Kidney epithelial cell (primary cell): ENCODE data around the gene SPAG6. TPM values are rescaled to one million over a fixed set of nuclear protein-coding genes. Genes with fewer than 3 reads are reported as not detected.

Experiments used
- DNase-seq: peaks from one replicate; pipeline ENCODE4 v3.0.0-alpha.2; 2010; ENCODE audit warnings: low read depth
- H3K27me3 ChIP-seq: 2 replicates; pipeline ENCODE4 v1.6.0; 2011; ENCODE audit warnings: low read length; ENCODE audit not compliant: control insufficient read depth, insufficient read depth
- H3K36me3 ChIP-seq: 2 replicates; pipeline ENCODE4 v1.5.1; 2011; ENCODE audit warnings: low read length; ENCODE audit not compliant: control insufficient read depth, insufficient read depth
- H3K4me3 ChIP-seq: 2 replicates; pipeline ENCODE4 v1.5.1; 2011; ENCODE audit warnings: low read depth, mild to moderate bottlenecking, control low read depth, low read length
- CTCF ChIP-seq: IDR thresholded peaks from 2 replicates; pipeline ENCODE4 v1.5.1; 2011; ENCODE audit warnings: mild to moderate bottlenecking, moderate library complexity, low read length, control low read depth, inconsistent platforms; ENCODE audit not compliant: insufficient read depth, poor library complexity, severe bottlenecking
- total RNA-seq: library from RNA; depleted of rRNA; stranded (reverse); fragments of >200 nt; gene quantifications from 2 replicates; pipeline ENCODE4 v1.2.3, GENCODE V29; 2015

SPAG6 gene
- total RNA-seq, 1 donor from 2014 or later: 0.79 TPM

DNA sequence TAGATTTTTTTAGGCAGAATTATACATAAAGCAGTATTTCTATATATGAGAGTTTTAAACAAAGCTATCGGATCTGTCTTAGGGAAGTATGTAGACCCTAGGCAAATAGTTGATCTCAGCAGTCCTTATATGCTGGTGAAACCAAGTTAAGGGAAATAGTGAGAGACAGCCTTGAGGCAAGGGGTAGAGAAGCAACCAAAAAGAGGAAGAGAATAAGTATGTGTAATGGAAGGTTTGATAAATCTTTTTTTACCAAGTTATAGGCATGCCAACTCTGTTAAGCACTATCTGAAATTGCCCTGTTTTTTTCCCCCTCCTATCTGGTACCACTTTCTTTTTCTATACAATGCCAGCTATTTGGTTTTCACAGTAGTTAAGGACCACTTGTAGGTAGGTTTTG, 19.9 kb downstream of the SPAG6 start:
- Histone ChIP-seq H3K36me3 (no peaks in the 10 kb centered on the region), H3K4me3 (no peak overlapping the region), H3K27me3 (no peaks in the 10 kb centered on the region)
- DNase-seq: no peak
- TF ChIP-seq CTCF: no peak

DNA sequence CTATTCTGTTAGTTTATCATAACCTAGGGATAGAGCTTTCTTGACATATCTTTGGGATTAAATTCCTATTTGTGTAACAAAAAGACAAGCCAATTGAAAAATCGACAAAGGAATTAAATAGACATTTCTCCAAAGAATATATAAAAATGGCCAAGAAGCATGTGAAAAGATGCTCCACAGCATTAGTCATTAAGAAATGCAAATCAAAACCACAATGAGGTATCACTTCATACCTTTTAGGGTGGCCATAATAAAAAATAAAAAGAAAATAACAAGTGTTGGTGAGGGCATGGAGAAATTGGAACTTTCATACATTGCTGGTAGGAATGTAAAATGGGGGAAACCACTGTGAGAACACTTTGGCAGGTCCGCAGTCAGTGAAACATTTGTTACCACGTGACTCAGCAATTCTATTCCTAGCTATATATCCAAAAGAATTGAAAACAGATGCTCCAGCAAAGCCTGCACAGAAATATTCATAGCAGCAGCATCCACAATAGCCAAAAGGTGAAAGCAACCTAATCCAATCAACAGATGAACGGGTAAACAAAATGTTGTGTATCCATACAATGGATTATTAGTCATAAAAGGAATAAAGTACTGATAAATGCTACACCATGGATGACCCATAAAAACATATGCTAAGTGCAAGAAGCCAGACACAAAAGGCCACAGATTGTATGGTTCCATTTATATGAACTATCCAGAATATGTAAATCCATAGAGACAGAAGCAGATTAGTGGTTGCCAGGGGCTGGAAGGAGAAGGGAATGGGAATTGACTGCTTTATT, 20.5 kb downstream of the SPAG6 start:
- TF ChIP-seq CTCF: no peak
- Histone ChIP-seq H3K36me3 (no peaks in the 10 kb centered on the region), H3K27me3 (no peaks in the 10 kb centered on the region), H3K4me3 (no peak overlapping the region)
- no peak for DNase-seq

GRCh38 chr10:22366435-22366703, 21.1 kb downstream of the SPAG6 start:
- no peak for TF ChIP-seq CTCF
- no peak for DNase-seq
- no peaks in the 10 kb centered on the region for H3K36me3 ChIP-seq
- H3K27me3 ChIP-seq: no peaks in the 10 kb centered on the region
- H3K4me3 ChIP-seq: no peak overlapping the region

DNA sequence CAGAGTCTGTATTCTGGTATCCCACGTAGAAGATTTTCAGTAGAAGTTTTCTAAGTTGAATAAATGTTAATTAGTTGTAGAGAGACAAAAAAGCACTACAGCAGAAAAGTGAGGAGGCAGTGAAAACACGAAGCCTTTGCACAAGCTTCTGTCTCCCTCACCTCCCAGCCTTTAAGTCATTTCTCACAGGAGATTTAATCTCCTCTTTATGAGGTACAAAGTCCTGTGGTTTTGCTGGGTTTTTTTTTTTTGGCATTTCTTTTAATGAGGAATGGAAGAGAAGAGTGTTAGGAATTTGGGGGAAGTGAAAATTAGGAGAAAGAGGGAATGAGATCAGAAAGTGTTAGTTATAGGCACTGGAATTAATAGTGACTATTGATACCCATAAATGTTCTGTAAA, 21.5 kb downstream of the SPAG6 start:
- TF ChIP-seq CTCF: no peak
- H3K36me3 ChIP-seq: no peaks in the 10 kb centered on the region
- H3K4me3 ChIP-seq: no peak overlapping the region
- no peak for DNase-seq
- no peaks in the 10 kb centered on the region for H3K27me3 ChIP-seq

- H3K4me3 ChIP-seq: no peak overlapping the region
These were observed 22.2 kb downstream of the SPAG6 start for GRCh38 chr10:22367471-22367870.

More at GRCh38 chr10:22367471-22367870, 22.2 kb downstream of the SPAG6 start:
- no peaks in the 10 kb centered on the region for H3K27me3 ChIP-seq
- no peak for DNase-seq
- H3K36me3 ChIP-seq: no peaks in the 10 kb centered on the region
- TF ChIP-seq CTCF: no peak
